GM23338 (cell line): ENCODE data around the gene RASGRP1. TPM values are rescaled to one million over a fixed set of nuclear protein-coding genes. Genes with fewer than 3 reads are reported as not detected.

ENCODE experiments used
- ATAC-seq: fragments of 200-7000 bp; cut with Tn5 transposase; 3 replicates; pipeline ENCODE4 v1.9.1; 2020
- DNase-seq: peaks from one replicate; pipeline ENCODE4 v3.0.0-alpha.2; 2015; ENCODE audit warnings: low spot score
- H2AFZ ChIP-seq: fragments of 200-600 bp; sonication (generic); 2 replicates; pipeline ENCODE4 v1.8.0; 2016; ENCODE audit warnings: antibody characterized with exemption, mild to moderate bottlenecking, moderate library complexity
- H3F3A ChIP-seq: fragments of 200-600 bp; sonication (generic); replicated peaks from 2 replicates; pipeline ENCODE4 v1.8.0; 2017; ENCODE audit warnings: antibody characterized with exemption, mixed run types, low read depth
- H3K27ac ChIP-seq: fragments of 200-600 bp; sonication (generic); 2 replicates; pipeline ENCODE4 v1.6.1; 2016; ENCODE audit warnings: low read depth
- H3K27me3 ChIP-seq: fragments of 200-600 bp; sonication (generic); 2 replicates; pipeline ENCODE4 v1.8.0; 2016; ENCODE audit warnings: mild to moderate bottlenecking, mixed run types, moderate library complexity; ENCODE audit not compliant: insufficient read depth
- H3K36me3 ChIP-seq: fragments of 200-600 bp; sonication (generic); 2 replicates; pipeline ENCODE4 v1.8.0; 2016; ENCODE audit warnings: mild to moderate bottlenecking; ENCODE audit not compliant: insufficient read depth
- H3K4me1 ChIP-seq: fragments of 200-600 bp; sonication (generic); 2 replicates; pipeline ENCODE4 v1.8.0; 2016; ENCODE audit warnings: mild to moderate bottlenecking, moderate library complexity; ENCODE audit not compliant: insufficient read depth
- H3K4me2 ChIP-seq: fragments of 200-600 bp; sonication (generic); 2 replicates; pipeline ENCODE4 v1.7.1; 2017; ENCODE audit warnings: mixed run types
- H3K4me3 ChIP-seq: fragments of 200-600 bp; sonication (generic); 2 replicates; pipeline ENCODE4 v1.6.1; 2016; ENCODE audit warnings: mixed run types
- H3K79me2 ChIP-seq: fragments of 200-600 bp; sonication (generic); replicated peaks from 2 replicates; pipeline ENCODE4 v1.8.0; 2017; ENCODE audit warnings: mild to moderate bottlenecking; ENCODE audit not compliant: insufficient read depth
- H3K9me2 ChIP-seq: fragments of 200-600 bp; sonication (generic); 2 replicates; pipeline ENCODE4 v1.8.0; 2017; ENCODE audit not compliant: insufficient read depth
- H4K20me1 ChIP-seq: fragments of 200-600 bp; sonication (generic); replicated peaks from 2 replicates; pipeline ENCODE4 v1.8.0; 2017; ENCODE audit warnings: mild to moderate bottlenecking; ENCODE audit not compliant: insufficient read depth
- H3K27ac Mint-ChIP-seq: 2 replicates; pipeline ENCODE4 v1.8.0; 2020; ENCODE audit warnings: inconsistent platforms, mild to moderate bottlenecking, moderate library complexity, mixed read lengths
- H3K27me3 Mint-ChIP-seq: 3 replicates; pipeline ENCODE4 v1.8.0; 2022; ENCODE audit warnings: low read depth, mild to moderate bottlenecking, moderate library complexity, mixed read lengths, inconsistent platforms; ENCODE audit not compliant: insufficient read depth, poor library complexity
- H3K36me3 Mint-ChIP-seq: 3 replicates; pipeline ENCODE4 v1.8.0; 2021; ENCODE audit warnings: low read depth, mild to moderate bottlenecking, inconsistent platforms, moderate library complexity, mixed read lengths
- H3K4me1 Mint-ChIP-seq: 3 replicates; pipeline ENCODE4 v1.8.0; 2020; ENCODE audit warnings: mild to moderate bottlenecking, inconsistent platforms, mixed read lengths
- H3K4me3 Mint-ChIP-seq: 3 replicates; pipeline ENCODE4 v1.8.0; 2021; ENCODE audit warnings: moderate library complexity, mild to moderate bottlenecking, inconsistent platforms, mixed read lengths
- H3K9me3 Mint-ChIP-seq: 3 replicates; pipeline ENCODE4 v1.8.0; 2020; ENCODE audit warnings: moderate library complexity, mild to moderate bottlenecking, inconsistent platforms, mixed read lengths
- EZH2 ChIP-seq: fragments of 200-600 bp; sonication (generic); IDR thresholded peaks from one replicate; pipeline ENCODE4 v1.8.0; 2017; ENCODE audit warnings: antibody characterized with exemption, mild to moderate bottlenecking, low read depth; ENCODE audit not compliant: unreplicated experiment
- JUNB ChIP-seq: IDR thresholded peaks from one replicate; pipeline ENCODE4 v1.6.1; 2016; ENCODE audit warnings: antibody characterized with exemption; ENCODE audit not compliant: unreplicated experiment
- NANOG ChIP-seq: IDR thresholded peaks from 2 replicates; pipeline ENCODE4 v1.6.1; 2016; ENCODE audit warnings: antibody characterized with exemption, borderline replicate concordance
- POLR2AphosphoS5 ChIP-seq: IDR thresholded peaks from 2 replicates; pipeline ENCODE4 v1.6.1; 2016; ENCODE audit warnings: antibody characterized with exemption, low read depth
- ZNF114 ChIP-seq: fragments of 250-450 bp; sonication (Bioruptor Pico); IDR thresholded peaks from 2 replicates; pipeline ENCODE4 v1.5.0; 2020; ENCODE audit warnings: mild to moderate bottlenecking, moderate library complexity
- polyA plus RNA-seq: library from polyadenylated mRNA; unstranded; fragments of >200 nt; fragmentation: Nextera tagmentation; extraction: Ambion mirVana; gene quantifications from 2 replicates; pipeline ENCODE4 v1.2.1, GENCODE V29; 2016
- total RNA-seq: library from RNA; depleted of rRNA; stranded (reverse); fragments of >200 nt; shearing (Covaris generic); gene quantifications from 2 replicates; pipeline ENCODE4 v1.2.3, GENCODE V29; 2014
- TF ChIP-seq, protein P1 (sequence below): IDR thresholded peaks from one replicate; pipeline ENCODE4 v1.6.1; 2018; ENCODE audit warnings: antibody characterized with exemption; ENCODE audit not compliant: unreplicated experiment
- TF ChIP-seq, protein P2 (sequence below), 2 experiments: fragments of 200-600 bp in 1 of 2; sonication (generic) in 1 of 2; conservative IDR thresholded peaks; 2 replicates each; pipeline versions ENCODE4 v1.5.1 to v1.6.1; 2016 to 2017; ENCODE audit warnings: antibody characterized with exemption in 2 of 2, low read depth in 2 of 2, mild to moderate bottlenecking in 2 of 2, moderate library complexity in 1 of 2

The RASGRP1 gene
- total and polyA plus RNA-seq, 2 experiments from 2014 or later, result 1.1 to 1.2 TPM

GRCh38 chr15:38509152-38509551 is 55.5 kb downstream of the RASGRP1 start:
- 0 out of 3 replicates have a peak, but pooled peaks cover 3% of the 10 kb centered on the region for H3K4me1 Mint-ChIP-seq
- no peaks in the 10 kb centered on the region for H3K27me3 ChIP-seq
- no peaks in the 10 kb centered on the region for H3K4me1 ChIP-seq
- H4K20me1 ChIP-seq, result no peaks in the 10 kb centered on the region
- H3K36me3 Mint-ChIP-seq, result peaks cover 4% of the 10 kb centered on the region; the same call in 1 of the 3 replicates
- no peaks in the 10 kb centered on the region for H3K79me2 ChIP-seq
- no peaks in the 10 kb centered on the region for H3F3A ChIP-seq
- H3K4me3 Mint-ChIP-seq, result no peak overlapping the region
- H3K27me3 Mint-ChIP-seq, result peaks cover 2% of the 10 kb centered on the region
- H3K36me3 ChIP-seq, result no peaks in the 10 kb centered on the region
- H3K9me3 Mint-ChIP-seq, result no peaks in the 10 kb centered on the region
- H3K9me2 ChIP-seq, result no peaks in the 10 kb centered on the region
- H3K4me2 ChIP-seq, result no peak overlapping the region
- DNase-seq (no peak), ATAC-seq (no peak)
- TF ChIP-seq, protein P1, sequence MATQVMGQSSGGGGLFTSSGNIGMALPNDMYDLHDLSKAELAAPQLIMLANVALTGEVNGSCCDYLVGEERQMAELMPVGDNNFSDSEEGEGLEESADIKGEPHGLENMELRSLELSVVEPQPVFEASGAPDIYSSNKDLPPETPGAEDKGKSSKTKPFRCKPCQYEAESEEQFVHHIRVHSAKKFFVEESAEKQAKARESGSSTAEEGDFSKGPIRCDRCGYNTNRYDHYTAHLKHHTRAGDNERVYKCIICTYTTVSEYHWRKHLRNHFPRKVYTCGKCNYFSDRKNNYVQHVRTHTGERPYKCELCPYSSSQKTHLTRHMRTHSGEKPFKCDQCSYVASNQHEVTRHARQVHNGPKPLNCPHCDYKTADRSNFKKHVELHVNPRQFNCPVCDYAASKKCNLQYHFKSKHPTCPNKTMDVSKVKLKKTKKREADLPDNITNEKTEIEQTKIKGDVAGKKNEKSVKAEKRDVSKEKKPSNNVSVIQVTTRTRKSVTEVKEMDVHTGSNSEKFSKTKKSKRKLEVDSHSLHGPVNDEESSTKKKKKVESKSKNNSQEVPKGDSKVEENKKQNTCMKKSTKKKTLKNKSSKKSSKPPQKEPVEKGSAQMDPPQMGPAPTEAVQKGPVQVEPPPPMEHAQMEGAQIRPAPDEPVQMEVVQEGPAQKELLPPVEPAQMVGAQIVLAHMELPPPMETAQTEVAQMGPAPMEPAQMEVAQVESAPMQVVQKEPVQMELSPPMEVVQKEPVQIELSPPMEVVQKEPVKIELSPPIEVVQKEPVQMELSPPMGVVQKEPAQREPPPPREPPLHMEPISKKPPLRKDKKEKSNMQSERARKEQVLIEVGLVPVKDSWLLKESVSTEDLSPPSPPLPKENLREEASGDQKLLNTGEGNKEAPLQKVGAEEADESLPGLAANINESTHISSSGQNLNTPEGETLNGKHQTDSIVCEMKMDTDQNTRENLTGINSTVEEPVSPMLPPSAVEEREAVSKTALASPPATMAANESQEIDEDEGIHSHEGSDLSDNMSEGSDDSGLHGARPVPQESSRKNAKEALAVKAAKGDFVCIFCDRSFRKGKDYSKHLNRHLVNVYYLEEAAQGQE, result no peak
- no peak for TF ChIP-seq POLR2AphosphoS5
- TF ChIP-seq JUNB, result no peak
- no peak for TF ChIP-seq NANOG
- no peak overlapping the region for H3K27ac Mint-ChIP-seq
- no peak overlapping the region for H3K4me3 ChIP-seq
- no peak overlapping the region for H2AFZ ChIP-seq
- H3K27ac ChIP-seq, result no peak overlapping the region

- DNase-seq, result no peak
- TF ChIP-seq ZNF114, result no peak
- no peak for TF ChIP-seq EZH2
- TF ChIP-seq POLR2AphosphoS5, result no peak
- TF ChIP-seq, protein P2, sequence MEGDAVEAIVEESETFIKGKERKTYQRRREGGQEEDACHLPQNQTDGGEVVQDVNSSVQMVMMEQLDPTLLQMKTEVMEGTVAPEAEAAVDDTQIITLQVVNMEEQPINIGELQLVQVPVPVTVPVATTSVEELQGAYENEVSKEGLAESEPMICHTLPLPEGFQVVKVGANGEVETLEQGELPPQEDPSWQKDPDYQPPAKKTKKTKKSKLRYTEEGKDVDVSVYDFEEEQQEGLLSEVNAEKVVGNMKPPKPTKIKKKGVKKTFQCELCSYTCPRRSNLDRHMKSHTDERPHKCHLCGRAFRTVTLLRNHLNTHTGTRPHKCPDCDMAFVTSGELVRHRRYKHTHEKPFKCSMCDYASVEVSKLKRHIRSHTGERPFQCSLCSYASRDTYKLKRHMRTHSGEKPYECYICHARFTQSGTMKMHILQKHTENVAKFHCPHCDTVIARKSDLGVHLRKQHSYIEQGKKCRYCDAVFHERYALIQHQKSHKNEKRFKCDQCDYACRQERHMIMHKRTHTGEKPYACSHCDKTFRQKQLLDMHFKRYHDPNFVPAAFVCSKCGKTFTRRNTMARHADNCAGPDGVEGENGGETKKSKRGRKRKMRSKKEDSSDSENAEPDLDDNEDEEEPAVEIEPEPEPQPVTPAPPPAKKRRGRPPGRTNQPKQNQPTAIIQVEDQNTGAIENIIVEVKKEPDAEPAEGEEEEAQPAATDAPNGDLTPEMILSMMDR (conservative IDR thresholded peaks at IDR 0.05; ENCODE audit: low read depth in 2 of 2), result no peak
Measured at GRCh38 chr15:38508647-38509046, 56.0 kb downstream of the RASGRP1 start.

More at GRCh38 chr15:38508647-38509046, 56.0 kb downstream of the RASGRP1 start:
- Mint-ChIP-seq H3K4me1 (0 out of 3 replicates have a peak, but pooled peaks cover under 1% of the 10 kb centered on the region), H3K9me3 (no peaks in the 10 kb centered on the region), H3K4me3 (no peak overlapping the region), H3K27me3 (peaks cover 2% of the 10 kb centered on the region), H3K27ac (no peak overlapping the region), H3K36me3 (peaks cover 4% of the 10 kb centered on the region; the same call in 1 of the 3 replicates)
- Histone ChIP-seq H4K20me1 (no peaks in the 10 kb centered on the region), H3K4me2 (no peak overlapping the region), H2AFZ (no peak overlapping the region), H3K36me3 (no peaks in the 10 kb centered on the region), H3K9me2 (no peaks in the 10 kb centered on the region), H3K79me2 (no peaks in the 10 kb centered on the region), H3F3A (no peaks in the 10 kb centered on the region), H3K4me1 (no peaks in the 10 kb centered on the region), H3K27me3 (no peaks in the 10 kb centered on the region), H3K4me3 (no peak overlapping the region), H3K27ac (no peak overlapping the region)
- ATAC-seq, result no peak
